Hematopoietic multipotent progenitor cell treated with erythropoietin and hydrocortisone succinate and interleukin-3 and kit ligand, for 8 days (in vitro differentiated cells): ENCODE results near the gene UBE2I.
A peak's percentile ranks its signal among the peaks of the same experiment; 100 is the strongest.
"Not testable (repeated sequence)": the region's sequence is repeated elsewhere in the genome, so short reads cannot be mapped to it uniquely, and the experiment has no call there.

Source experiments
- DNase-seq: peaks from one replicate; pipeline ENCODE4 v3.0.0-alpha.2; 2015

The UBE2I gene

DNA sequence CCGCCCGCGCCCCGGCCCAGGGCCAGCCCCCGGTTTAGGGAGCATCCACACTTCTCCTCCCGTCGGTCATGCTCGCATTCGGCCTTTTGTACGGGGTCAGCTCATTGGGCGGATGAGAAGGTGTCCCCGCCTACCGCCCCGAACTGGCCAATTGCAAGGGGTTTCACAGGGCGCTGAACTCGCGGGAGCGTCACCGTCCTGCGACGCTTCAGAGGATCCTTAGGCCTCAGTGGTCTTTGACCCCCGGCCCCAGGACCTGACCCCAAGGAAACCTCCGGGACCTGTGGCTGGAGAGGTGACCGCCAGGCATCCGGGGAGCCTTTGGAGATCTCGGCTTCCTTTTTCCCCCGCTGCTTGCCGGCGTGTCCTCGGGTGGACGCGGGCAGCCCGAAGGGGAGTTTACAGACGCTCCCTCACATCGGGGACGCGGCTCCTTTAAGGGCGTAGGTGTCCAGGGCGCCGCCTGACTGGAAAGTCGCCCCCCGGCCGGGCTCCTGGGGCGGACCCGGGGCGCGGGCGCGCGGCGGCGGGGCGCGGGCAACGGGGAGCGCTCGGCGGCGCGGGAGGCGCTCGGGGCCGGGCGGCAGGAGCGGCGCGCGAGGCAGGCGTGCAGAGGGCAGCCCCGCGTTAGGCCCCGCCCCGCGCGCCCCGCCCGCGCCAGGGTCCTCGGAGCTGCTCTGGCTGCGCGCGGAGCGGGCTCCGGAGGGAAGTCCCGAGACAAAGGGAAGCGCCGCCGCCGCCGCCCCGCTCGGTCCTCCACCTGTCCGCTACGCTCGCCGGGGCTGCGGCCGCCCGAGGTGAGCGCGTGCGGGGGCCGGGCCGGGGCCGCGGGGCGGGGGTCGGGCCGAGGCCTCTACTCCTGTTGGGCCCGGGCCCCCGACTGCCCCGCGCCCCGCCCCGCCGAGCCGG, at the start of gene UBE2I:
TSS of gene UBE2I (plus strand) at position 660 of the 909 bp plus-strand sequence. CDS start 4,395 bp downstream, outside the sequence.
- DNase-seq: peak; percentile 97

DNA sequence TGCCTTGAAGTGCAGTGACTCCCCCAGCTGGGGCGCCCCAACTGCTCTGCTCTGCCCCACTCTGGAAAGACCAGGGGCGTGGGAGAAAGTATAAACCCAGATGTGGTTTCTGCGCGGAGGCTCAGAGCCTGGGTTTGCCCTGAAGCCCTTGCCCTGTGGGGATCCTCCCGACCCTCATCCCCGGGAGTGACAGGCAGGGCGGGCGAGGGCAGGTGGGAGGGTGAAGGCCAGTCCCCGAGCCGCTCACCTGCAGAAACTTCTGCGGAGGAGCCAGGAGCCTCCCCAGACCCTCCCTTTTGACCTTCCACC, 49.7 kb upstream of the UBE2I start:
- no peak for DNase-seq

DNA sequence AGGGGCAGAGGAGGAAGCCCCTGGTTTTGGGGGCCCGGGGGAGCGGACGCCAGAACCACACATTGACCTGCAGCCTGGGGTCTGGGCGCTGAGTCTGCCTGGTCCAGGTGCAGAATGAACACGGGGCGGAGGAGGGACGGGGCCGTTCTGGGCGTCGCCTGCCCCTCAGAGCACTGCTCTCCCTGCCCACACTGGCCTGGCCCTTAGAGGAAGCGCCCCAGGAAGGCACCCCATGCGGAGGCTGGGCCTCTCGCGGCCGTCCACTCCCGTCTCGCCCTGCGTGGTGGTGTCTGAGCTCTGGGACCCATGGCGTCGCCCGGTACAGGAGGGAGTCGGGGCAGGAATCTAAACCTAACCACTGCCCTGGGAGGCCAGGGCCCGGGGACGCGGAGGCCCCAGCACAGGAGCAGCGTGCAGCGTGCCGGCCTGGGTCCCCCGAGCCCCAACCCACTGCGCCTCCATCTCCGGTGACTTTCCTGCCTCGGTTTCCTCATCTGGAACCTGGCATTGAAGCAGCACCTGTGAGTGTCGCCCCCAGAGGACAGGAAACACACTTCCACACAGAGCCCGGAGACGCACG, 49.2 kb upstream of the UBE2I start:
- no peak for DNase-seq

DNA sequence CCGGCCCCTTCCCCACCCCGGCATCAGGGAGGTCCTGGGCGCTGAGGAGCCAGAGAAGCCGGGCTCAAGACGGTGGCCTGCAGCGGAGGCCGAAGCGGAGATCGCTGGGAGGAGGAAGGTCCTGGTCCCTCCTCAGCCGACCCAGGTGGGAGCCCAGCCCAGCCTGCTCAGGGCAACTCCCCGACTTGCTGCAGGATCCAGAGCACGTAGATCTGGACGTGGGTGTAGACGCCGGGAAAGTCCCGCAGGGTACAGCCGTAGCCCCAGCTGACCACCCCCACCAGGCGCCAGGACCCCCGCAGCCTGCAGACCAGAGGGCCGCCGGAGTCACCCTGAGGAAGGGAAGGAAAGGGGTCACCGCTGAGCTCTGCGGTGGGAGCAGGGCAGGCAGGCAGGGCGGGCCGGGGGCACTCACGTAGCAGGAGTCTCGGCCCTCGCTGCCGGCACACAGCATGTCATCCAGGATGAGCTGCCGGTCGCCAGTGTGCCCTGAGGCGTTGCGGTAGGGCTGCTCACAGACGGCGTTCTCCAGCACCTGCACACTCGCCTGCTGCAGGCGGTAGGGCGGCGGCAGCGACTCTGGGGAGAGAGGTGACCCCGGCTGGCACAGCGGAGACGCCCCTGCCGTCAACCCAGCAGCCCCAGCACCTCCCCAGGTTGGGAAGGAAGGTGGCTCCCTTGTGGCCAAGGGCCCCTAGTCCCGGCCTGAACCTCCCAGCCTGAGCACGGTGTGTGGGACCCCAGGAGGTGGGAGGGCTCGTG, 48.1 kb upstream of the UBE2I start:
- no peak for DNase-seq

DNA sequence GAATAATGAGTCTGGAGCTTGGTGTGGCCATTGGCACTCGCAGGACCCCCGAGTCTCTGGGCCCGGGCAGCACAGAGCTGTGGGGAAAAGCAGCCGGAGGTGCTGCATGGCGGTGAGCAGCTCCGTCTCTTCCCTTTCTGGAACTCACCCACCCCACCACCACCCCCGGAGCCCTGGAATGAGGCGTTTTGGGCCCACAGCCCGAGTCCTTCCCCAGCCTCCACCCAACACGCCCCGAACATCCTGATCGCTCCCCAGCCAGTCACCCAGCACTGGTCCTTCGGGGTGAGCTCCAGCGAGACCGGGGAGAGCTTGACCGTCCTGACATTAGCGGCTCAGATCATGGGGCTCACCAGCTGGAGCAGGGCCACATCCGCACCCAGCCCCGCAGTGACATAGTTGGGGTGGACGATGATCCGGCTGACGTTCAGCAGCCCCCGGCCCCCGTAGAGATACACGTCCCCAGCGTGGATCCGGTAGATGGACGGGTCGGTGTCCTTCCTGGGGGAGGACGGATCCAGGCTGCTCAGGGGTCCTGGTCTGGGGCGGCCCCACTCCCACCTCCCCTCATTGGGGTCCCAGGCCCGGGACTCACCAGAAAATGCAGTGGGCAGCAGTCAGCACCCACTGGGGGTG, 47.1 kb upstream of the UBE2I start:
- no peak for DNase-seq

DNA sequence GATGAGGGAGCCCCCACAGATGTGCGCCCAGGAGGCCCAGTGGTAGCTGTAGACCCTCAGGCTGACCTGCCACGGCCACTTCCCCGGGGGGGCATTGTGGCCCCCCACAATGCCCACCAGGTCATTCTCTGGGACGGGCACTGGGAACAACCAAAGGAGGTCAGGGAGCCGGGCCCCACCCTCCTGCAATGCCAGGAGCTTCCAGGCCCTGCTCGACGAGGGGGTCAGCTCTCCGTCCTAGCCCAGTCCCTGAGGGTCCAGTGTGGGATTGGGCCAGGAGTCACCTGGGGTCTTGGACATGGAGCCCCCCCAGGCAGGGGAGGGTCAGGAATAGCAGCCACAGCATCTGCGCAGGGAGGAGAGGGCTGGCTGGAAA, 46.6 kb upstream of the UBE2I start:
- no peak for DNase-seq

DNA sequence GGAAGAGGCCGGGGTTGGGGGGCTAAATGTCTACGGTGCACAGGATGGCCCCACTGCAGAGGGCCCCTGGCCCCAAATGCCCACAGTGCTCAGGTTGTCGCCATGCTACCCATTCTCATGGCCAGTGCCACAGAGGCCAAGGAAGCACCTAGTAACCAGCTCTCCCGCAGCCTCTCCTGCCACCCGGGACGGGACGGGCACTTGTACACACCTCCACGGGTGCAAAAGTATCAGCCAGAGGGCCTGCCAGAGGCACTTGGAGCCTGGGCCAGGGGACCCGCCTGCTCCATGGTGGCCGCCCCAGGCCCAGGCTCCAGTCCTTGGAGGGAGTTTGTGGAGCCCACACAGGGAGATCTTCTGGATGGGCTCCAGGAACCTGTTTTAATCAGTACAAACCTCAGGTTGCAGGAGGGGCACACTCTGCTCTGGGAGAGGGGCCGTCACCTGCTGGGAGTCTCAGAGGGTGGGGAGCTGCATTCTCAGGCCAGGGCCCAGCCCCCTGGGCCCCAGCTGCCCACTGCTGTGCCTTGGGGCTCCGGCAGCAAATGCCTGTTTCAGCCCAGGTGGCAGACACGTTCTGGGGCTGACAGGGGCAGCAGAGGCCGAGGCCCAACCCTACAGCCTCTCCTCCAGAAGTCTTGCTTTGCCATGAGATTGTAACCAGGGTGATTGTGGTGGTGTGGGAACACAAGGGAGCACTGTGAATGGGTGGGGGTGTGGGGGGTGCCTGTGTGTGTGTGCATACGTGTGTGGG, 45.7 kb upstream of the UBE2I start:
- DNase-seq: no peak

DNA sequence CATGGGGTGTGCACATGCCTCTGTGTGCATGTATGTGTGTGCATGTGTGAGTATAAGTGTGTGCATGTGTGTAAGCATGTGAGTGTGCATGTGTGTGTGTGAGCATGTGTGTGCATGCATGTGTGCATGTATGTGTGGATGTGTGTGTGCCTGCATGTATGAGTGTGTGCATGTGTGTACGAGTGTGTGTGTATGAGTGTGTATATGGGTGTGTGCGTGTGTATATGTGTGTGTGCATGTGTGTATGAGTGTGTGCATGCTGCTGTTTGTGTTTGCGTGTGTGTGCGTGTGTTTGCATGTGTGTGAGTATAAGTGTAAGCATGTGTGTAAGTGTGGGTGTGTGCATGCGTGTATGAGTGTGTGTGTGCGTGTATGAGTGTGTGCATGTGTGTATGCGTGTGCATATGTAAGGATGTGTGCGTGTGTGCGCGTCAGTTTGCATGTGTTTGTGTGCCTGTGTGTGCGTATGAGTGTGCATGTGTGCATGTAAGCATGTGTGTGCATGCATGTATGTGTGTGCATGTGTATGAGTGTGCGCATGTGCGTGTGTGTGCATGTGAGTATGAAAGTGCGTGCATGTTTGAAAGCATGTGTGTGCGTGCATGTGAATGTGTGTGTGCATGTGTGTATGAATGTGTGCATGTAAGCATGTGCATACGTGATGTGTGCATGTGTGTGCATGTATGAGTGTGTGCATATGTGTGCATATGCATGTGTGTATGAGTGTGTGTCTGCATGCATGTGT, 44.9 kb upstream of the UBE2I start:
- no peak for DNase-seq

DNA sequence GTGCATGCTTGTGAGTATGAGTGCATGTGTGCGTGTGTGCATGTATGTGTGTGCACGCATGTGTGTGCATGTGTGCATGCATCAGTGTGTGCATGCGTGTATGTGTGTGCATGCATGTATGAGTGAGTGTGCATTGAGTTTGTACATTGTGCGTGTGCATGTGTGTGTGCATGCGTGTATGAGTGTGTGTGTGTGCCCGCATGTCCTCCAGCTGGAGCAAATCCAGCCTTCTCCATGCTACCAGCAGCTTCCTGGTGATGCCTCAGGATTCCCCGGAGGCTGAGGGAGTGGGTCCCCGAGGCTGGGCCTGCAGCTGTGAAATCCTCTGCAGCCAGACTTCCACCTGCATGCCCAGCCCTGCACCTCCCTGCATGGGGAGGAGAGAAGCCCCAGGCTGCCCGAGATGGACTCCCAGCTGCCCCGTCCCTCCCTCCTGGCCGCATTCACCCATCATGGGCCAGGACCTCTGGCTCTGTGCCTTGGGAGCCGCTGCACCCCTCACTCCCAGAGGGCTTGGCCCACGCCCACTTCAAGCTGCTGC, 44.3 kb upstream of the UBE2I start:
- DNase-seq: no peak

DNA sequence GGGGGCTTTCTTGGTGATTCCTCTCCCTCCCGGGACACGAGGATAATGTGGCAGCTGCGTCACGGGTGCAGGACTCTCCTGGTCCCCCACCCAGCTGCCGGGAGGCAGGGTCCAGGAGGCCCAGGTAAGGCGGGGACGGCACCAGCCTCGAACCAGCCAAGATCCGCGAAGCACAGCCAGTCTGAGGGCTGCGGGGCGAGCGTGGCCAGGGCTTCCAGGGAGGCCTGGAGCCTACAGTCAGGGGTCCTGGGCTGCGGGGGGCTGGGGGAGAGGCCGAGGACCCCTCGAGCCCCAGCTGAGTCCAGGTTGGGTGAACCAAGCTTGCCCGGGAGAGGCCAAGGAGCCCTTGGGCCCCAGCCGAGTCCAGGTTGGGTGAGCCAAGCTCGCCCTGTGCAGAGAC, 43.6 kb upstream of the UBE2I start:
- DNase-seq: no peak

DNA sequence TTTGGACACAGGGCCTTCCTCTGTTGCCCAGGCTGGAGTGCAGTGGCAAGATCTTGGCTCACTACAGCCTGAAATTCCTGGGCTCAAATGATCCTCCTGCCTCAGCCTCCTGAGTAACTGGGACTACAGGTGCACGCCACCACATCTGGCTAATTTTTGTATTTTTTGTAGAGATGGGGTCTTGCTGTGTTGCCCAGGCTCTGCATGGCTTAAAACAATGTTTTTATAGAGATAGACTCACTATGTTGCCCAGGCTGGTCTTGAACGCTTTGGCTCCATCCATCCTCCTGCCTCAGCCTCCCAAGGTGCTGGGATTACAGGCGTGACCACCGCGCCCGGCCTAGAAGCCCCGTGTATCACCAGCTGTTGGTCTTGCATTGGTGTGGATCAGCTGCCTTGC, 40.0 kb upstream of the UBE2I start:
- DNase-seq: not testable (repeated sequence)

DNA sequence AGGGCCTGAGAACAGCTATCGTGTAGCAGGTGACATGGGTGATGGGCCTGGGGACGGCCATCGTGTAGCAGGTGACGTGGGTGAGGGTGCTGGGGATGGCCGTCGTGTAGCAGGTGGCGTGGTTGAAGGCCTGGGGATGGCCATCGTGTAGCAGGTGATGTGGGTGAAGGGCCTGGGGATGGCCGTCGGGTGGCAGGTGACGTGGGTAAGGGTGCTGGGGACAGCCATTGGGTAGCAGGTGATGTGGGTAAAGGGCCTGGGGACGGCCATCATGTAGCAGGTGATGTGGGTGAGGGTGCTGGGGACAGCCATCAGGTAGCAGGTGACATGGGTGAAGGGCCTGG, 38.1 kb upstream of the UBE2I start:
- no peak for DNase-seq

DNA sequence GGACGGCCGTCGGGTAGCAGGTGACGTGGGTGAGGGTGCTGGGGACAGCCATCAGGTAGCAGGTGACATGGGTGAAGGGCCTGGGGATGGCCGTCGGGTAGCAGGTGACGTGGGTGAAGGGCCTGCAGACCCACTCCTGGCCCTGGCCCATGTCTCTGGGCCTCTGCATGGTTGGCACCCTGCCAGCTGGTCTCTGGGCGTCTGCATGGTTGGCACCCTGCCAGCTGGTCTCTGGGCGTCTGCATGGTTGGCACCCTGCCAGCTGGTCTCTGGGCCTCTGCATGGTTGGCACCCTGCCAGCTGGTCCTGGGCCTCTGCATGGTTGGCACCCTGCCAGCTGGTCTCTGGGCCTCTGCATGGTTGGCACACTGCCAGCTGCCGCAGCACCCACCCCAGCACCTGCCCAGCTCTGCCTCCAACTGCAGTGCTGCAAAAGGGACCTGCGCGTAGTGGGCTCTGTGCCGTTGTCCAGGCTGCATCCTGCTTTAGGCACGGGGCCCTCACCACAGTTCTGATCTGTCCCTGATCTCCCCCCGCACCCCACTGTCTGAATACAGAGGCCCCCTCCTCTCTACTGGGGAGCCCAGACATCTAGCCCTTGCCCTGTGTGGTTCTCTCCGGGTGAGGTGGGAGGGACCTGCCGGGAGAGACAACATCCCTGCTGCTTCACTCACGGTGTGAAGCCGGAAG, 37.6 kb upstream of the UBE2I start:
- peak; percentile 62 for DNase-seq

DNA sequence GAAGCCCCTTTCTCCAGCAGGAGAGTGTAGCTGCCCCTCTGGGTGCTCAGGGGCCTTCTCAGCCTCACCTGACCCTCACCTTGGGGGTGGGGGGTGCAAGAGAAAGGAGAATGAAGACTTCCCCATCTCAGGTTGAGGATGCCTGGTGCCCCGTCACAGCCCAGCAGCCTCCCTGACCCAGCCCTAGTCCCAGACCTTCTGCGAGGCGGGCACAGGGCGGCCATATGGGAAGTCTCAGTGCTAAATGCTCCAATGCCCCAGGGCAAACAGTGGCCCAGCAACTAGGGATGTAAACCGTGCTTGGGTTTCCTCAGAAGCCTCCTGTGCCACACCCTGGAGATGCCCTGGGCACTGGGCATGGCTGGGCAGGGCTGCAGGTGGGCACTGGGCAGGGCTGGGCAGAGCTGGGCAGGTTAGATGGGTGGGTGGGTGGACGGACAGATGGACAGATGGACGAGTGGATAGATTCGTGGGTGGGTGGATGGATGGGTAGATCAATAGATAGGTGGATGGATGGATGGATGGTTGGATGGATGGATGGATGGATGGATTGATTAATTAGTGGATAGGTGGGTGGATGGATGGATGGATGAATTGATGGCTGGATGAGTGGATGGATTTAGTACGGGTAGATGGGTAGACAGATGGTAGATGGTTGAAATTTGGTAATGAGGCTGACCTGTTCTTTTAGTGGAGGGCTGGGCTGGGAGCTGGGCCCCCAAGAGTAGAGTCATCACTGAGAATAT, 36.8 kb upstream of the UBE2I start:
- no peak for DNase-seq

DNA sequence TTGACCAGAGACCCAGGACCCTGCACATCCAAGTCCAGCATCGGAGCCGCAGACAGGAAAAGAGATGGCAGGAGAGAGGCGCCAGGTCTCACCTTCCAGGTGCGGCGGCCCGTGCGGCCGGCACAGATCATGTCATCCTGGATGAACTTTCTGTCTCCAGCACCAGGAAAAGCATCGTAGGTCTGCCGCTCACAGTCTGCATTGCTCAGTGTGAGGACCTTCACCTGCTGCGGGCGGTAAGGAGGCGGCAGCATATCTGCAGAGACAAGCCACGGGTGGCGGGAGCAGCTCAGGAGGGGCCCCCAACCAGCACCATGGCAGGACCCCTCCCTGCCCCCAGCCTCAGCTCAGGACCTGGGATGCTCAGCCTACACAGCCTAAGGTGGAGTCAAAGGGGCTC, 35.6 kb upstream of the UBE2I start:
- no peak for DNase-seq

DNA sequence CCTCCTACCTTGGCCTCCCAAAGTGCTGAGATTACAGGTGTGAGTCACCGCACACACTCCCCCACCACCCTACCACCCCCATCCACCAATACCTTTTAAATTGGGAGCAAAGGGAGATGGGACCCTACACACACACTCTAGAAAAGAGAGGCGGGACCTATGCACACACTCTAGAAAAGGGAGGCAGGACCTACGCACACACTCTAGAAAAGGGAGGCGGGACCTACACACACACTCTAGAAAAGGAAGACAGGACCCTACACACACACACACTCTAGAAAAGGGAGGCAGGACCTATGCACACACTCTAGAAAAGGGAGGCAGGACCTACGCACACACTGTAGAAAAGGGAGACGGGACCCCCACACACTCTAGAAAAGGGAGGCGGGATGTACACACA, 34.7 kb upstream of the UBE2I start:
- no peak for DNase-seq

DNA sequence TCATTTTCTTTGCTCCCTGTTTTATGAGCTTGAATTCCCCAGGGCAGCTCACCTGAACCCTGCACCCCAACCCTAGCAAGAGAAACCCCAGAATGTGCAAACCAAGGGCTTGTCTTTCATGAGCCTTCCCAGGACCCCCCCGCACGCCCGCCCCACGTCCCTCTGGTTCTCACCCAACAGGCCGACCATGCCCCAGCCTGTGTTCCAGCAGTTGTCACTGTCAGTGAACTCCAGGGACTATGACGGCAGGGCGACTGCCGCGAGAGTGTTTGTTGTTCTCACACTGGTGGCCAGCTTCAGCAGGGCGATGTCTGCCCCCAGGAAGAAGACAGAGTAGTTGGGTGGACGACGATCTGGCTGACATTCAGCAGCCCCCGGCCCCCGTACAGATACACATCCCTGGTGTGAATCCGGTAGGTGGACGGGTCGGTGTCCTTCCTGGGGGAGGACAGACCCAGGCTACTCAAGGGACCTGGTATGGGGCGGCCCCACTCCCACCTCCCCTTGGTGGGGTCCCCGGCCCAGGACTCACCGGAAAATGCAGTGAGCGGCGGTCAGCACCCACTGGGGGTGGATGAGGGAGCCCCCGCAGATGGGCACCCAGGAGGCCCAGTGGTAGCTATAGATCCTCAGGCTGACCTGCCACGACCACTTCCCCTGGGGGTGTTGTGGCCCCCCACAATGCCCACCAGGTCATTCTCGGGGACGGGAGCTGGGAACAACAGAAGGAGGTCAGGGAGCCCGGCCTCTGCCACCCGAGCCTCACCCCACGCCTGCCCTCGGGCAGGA, 33.5 kb upstream of the UBE2I start:
- no peak for DNase-seq

DNA sequence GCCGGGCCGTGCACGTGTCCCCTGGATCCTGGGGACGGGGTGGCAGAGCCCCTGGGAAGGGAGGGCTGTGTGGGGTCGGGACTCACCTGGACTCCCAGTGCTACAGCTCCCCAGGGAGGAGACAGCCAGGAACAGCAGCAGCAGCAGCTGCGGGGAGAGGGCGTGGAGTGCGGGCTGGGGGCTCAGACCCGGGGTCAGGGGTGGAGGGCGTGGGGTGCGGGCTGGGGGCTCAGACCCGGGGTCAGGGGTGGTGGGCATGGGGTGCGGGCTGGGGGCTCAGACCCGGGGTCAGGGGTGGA, 32.9 kb upstream of the UBE2I start:
- DNase-seq: no peak

DNA sequence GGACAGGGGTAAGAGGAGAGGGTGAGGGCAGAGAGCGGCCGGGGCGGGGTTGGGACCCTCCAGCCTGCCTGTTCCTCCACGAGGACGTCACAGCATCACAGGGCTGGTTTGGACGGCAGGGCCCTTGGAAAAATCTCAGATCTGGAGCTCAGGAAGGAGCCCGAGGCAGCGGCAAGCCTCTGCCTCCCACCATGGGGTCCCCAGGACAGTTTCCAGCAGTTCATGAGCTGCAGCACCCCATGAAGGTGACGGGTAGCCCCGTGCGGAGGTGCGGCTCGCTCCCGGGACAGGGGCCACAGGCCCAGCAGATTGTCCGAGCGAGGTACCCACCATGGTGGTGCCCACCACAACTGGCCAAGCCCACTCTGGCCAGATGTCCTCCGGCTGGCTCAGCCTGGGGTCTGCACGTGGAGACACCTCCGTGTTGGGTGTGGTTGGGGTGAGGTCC, 32.3 kb upstream of the UBE2I start:
- DNase-seq: no peak
